IPS-18a (cell line): ENCODE measurements around the gene SLC7A4.
"Not testable (repeated sequence)": the region's sequence is repeated elsewhere in the genome, so short reads cannot be mapped to it uniquely, and the experiment has no call there.

ENCODE experiments used
- H3K27ac ChIP-seq: one replicate; pipeline ENCODE4 v1.5.1; 2013; ENCODE audit warnings: low read length
- H3K27me3 ChIP-seq: one replicate; pipeline ENCODE4 v1.6.1; 2013; ENCODE audit warnings: mild to moderate bottlenecking, low read length; ENCODE audit not compliant: control insufficient read depth, insufficient read depth
- H3K36me3 ChIP-seq: one replicate; pipeline ENCODE4 v1.6.1; 2013; ENCODE audit warnings: low read depth, low read length; ENCODE audit not compliant: control insufficient read depth
- H3K4me1 ChIP-seq: one replicate; pipeline ENCODE4 v1.6.1; 2013; ENCODE audit warnings: low read depth, low read length; ENCODE audit not compliant: control insufficient read depth
- H3K4me3 ChIP-seq: one replicate; pipeline ENCODE4 v1.5.1; 2013; ENCODE audit warnings: low read length
- H3K9ac ChIP-seq: one replicate; pipeline ENCODE4 v1.6.1; 2013; ENCODE audit warnings: mild to moderate bottlenecking, low read length, moderate library complexity
- H3K9me3 ChIP-seq: one replicate; pipeline ENCODE4 v1.6.1; 2013; ENCODE audit warnings: low read depth, low read length; ENCODE audit not compliant: control insufficient read depth

The SLC7A4 gene

GRCh38 chr22:21047035-21047661 is 14.8 kb upstream of the SLC7A4 start:
- Histone ChIP-seq H3K36me3 (no peaks in the 10 kb centered on the region), H3K9me3 (no peaks in the 10 kb centered on the region), H3K27ac (no peak overlapping the region), H3K4me1 (peaks cover 12% of the 10 kb centered on the region), H3K27me3 (no peaks in the 10 kb centered on the region), H3K9ac (no peak overlapping the region), H3K4me3 (no peak overlapping the region)

- Histone ChIP-seq H3K27ac (no peak within 1 kb of the TSS), H3K9ac (peak within 1 kb of the TSS; percentile 65), H3K36me3 (no peaks in the 10 kb centered on the region), H3K4me3 (peak within 1 kb of the TSS; percentile 74), H3K27me3 (no peaks in the 10 kb centered on the region), H3K4me1 (peaks cover 5% of the 10 kb centered on the region), H3K9me3 (no peaks in the 10 kb centered on the region)
These were observed 13.4 kb upstream of the SLC7A4 start, which contains the start of gene LRRC74B for GRCh38 chr22:21045585-21046294. LRRC74B (plus strand) TSS chr22:21045946; CDS start chr22:21045987, 41 bp downstream.

- H3K9ac ChIP-seq: no peak overlapping the region
- no peaks in the 10 kb centered on the region for H3K9me3 ChIP-seq
- H3K36me3 ChIP-seq: no peaks in the 10 kb centered on the region
- H3K27me3 ChIP-seq: no peaks in the 10 kb centered on the region
- H3K27ac ChIP-seq: no peak overlapping the region
- H3K4me3 ChIP-seq: peak overlapping the region; percentile 74
- peaks cover 5% of the 10 kb centered on the region for H3K4me1 ChIP-seq
These were observed 12.7 kb upstream of the SLC7A4 start for GRCh38 chr22:21044931-21045584.

- no peak overlapping the region for H3K4me3 ChIP-seq
- H3K4me1 ChIP-seq: peaks cover 5% of the 10 kb centered on the region
- no peaks in the 10 kb centered on the region for H3K36me3 ChIP-seq
- no peaks in the 10 kb centered on the region for H3K9me3 ChIP-seq
- H3K27ac ChIP-seq: no peak overlapping the region
- H3K9ac ChIP-seq: no peak overlapping the region
- no peaks in the 10 kb centered on the region for H3K27me3 ChIP-seq
These were observed 11.6 kb upstream of the SLC7A4 start for GRCh38 chr22:21043860-21044535.

GRCh38 chr22:21042978-21043859 is 10.9 kb upstream of the SLC7A4 start:
- no peaks in the 10 kb centered on the region for H3K36me3 ChIP-seq
- H3K4me1 ChIP-seq: peaks cover 5% of the 10 kb centered on the region
- no peaks in the 10 kb centered on the region for H3K27me3 ChIP-seq
- H3K27ac ChIP-seq: no peak overlapping the region
- H3K4me3 ChIP-seq: no peak overlapping the region
- no peaks in the 10 kb centered on the region for H3K9me3 ChIP-seq
- H3K9ac ChIP-seq: no peak overlapping the region

GRCh38 chr22:21041937-21042336 is 9.6 kb upstream of the SLC7A4 start:
- Histone ChIP-seq H3K27ac (no peak overlapping the region), H3K4me1 (peaks cover 5% of the 10 kb centered on the region), H3K4me3 (no peak overlapping the region), H3K9me3 (no peaks in the 10 kb centered on the region), H3K9ac (no peak overlapping the region), H3K27me3 (no peaks in the 10 kb centered on the region), H3K36me3 (no peaks in the 10 kb centered on the region)

- H3K4me3 ChIP-seq: not testable (repeated sequence)
These were observed 6.8 kb upstream of the SLC7A4 start for GRCh38 chr22:21039158-21039557.

GRCh38 chr22:21038405-21038804 is 6.0 kb upstream of the SLC7A4 start:
- Histone ChIP-seq H3K9me3 (no peaks in the 10 kb centered on the region), H3K27me3 (peaks cover 6% of the 10 kb centered on the region), H3K36me3 (no peaks in the 10 kb centered on the region), H3K4me3 (no peak overlapping the region), H3K27ac (no peak overlapping the region), H3K9ac (no peak overlapping the region), H3K4me1 (no peaks in the 10 kb centered on the region)

More at GRCh38 chr22:21039158-21039557, 6.8 kb upstream of the SLC7A4 start:
- H3K27ac ChIP-seq, H3K9me3 ChIP-seq, H3K36me3 ChIP-seq, H3K4me1 ChIP-seq, H3K9ac ChIP-seq, H3K27me3 ChIP-seq: not testable (repeated sequence)

- no peak overlapping the region for H3K27ac ChIP-seq
- H3K27me3 ChIP-seq: peaks cover 39% of the 10 kb centered on the region
- no peaks in the 10 kb centered on the region for H3K9me3 ChIP-seq
- no peak overlapping the region for H3K4me3 ChIP-seq
- H3K36me3 ChIP-seq: no peaks in the 10 kb centered on the region
- no peak overlapping the region for H3K9ac ChIP-seq
- H3K4me1 ChIP-seq: no peaks in the 10 kb centered on the region
These were observed 2.6 kb upstream of the SLC7A4 start for GRCh38 chr22:21034989-21035388.

GRCh38 chr22:21033895-21034294 is 1.5 kb upstream of the SLC7A4 start:
- H3K4me1 ChIP-seq: no peaks in the 10 kb centered on the region
- no peaks in the 10 kb centered on the region for H3K9me3 ChIP-seq
- H3K4me3 ChIP-seq: no peak overlapping the region
- no peaks in the 10 kb centered on the region for H3K36me3 ChIP-seq
- no peak overlapping the region for H3K9ac ChIP-seq
- no peak overlapping the region for H3K27ac ChIP-seq
- H3K27me3 ChIP-seq: peaks cover 39% of the 10 kb centered on the region
